Posterior cingulate gyrus (tissue), 11 donors: Measurements from ENCODE around the gene TGFA.

Experiments used
- DNase-seq, 10 donors: peaks; one replicate each; pipeline versions ENCODE4 v3.0.0 to v3.0.0-alpha.2; 2020 to 2021; ENCODE audit warnings: mixed read lengths in 3 of 10
- intact Hi-C: fragments of 100-400 bp; cut with DNase I; formaldehyde crosslinking; loops from one replicate; pipeline ENCODE4 v1.15.1; 2023

Gene TGFA

DNA sequence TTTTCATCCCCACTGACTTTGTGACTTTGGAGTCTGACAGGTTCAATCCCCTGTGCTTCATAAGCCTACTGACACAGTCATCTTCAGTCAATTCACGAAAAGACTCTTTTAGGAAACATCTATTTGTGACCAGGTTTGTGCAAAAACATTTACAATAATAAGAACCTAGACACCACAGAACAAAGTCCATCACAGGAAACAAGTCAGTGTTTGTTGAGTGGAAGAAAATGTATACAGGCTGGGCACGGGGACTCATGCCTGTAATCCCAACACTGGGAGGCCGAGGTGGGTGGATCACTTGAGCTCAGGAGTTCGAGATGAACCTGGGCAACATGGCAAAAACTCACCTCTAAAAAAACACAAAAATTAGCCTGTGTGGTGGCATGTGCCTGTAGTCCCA is 49.7 kb downstream of the TGFA start:
- DNase-seq = no peak
- intact Hi-C loops = no loop called here

DNA sequence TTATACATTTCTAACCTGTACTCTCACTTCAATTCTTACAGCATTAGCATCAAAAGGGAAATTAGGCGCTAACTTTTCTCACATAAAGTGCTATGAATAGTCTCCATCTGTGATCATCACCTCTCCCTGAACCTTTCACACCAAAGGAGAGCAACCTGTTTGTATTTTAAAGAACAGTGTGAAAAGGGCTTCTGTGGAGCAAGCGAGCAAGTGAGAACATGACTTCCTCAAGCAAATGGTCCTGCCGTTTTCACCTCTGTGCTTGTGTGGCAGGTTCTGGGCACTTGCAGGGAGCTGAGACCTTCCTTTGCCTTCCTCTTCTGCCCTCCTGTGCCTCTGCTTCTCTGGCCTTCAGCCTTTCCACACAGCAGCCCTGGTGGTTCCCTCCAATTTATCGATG is 51.9 kb downstream of the TGFA start:
- no peak for DNase-seq
- intact Hi-C loops = no loop called here

DNA sequence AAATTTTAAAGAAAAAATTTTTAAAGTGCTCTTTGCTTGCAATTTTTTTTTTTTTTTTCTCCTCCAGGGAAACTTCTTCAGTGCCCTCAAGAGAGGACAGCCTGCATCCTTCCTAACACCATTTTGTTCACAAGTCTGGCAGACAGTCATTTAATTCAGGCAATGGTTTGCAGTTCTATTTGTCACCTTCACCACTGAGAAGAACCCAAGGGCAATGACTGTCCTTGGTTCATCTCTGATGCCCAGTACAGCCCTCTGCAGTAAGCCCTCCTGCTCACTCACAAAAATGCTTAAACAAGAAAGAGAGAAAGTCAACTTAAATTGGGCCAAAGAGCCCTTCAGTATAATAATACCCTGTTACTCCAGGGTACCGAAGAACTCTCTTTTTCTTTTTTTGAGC is 52.4 kb downstream of the TGFA start:
- intact Hi-C loops = no loop called here
- no peak for DNase-seq

DNA sequence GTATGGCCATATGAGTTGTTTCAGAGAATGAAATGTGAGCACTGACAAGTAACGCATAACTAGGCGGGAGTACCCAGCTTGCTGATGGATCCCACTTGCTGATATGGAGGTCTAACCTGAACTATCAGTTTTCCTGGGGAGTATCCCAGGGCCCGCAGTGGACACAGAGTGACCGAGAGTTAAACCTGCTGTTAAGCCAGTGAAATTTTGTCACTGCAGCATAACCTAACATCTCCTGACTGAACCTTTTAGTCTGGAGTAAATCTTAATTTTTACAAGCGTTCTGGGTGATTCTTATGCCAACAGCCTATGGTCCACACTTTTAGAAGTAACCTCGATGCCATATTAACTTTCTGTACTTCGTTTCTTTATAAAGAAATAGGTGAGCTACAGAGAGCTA is 54.4 kb downstream of the TGFA start:
- intact Hi-C loops = no loop called here
- no peak for DNase-seq

DNA sequence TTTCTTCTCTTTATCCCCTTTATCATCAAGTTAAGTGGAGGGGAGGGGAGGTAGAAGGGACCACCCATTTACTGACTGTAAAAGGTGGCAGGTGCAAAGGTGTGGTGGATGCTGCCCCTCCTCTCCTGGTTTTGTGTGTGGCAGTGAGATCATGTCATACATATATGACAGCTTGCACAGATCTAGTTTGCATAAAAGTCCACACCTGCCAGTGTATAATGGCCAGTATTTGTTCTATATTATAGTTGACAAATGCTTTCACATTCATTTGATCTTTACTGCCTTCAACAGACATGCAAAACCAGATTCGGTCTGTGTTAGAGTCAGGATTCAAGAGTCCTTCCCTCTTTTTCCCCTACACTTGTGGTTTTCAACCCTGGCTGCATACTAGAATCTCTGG is 55.1 kb downstream of the TGFA start:
- intact Hi-C loops = no loop called here
- no peak for DNase-seq

DNA sequence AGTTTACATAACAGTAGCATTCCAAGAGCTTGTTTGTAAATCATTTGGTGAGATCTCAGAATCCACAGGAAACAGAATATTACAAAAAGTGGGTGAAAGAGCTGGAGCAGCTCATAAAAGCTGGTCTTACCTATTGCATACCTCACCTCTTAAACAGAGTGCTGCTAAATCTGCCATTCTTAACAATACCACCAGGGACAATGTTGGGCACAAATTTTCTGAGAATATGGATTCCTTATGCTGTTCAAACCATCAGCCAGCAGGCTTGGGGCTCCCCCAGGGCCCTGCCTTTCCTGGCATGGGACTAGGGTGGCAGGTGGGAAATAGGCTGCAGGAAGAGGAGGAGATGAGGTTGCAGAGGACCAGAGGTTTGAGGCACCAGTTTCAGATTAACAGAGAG is 55.6 kb downstream of the TGFA start:
- DNase-seq = no peak
- intact Hi-C loops = no loop called here

DNA sequence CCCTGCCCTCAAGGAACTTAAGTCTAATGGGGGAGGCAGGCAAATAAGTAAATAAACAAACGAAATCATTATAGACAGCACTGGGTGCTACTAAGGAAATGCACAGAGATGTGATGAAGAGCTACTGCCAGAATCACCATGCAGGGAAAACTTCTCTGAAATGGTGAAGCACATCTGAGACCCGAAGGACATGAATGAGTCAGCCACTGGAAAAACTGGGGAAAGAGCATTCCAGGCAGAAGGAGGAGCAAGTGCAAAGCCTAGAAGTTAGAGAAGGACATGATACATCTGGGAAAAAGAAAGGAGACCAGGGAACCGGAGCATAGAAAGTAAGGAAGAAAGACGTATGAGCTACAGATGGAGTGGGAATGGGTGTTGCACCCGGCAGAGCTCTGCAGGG is 56.8 kb downstream of the TGFA start:
- no peak for DNase-seq
- intact Hi-C loops = no loop called here

DNA sequence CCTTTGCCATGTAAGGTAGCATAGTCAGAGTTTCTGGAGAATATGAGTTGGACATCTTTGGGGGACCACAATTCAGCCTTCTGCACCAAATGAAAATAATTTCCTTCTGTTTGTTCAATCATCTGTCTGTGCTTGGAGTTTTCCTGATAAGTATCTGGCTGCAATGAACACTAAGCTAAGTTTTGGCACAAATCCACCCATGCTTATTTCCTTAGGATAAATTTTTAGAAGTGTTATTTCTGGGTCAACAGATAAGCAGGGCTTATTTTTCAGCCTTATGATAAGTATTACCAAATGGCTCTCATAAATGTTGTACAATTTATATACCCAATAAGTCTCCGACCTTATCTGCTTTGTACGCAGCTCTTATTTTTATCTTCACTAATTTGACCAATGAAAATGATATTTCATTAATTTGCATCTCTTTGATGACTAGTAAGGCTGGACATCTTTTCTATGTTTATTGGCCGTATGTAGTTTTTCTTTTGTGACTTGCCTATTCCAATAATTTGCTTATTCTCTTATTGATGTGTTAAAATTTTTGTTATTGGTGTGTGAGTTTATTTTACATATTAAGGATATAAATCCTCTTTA is 59.2 kb downstream of the TGFA start:
- intact Hi-C loops = no loop called here

DNA sequence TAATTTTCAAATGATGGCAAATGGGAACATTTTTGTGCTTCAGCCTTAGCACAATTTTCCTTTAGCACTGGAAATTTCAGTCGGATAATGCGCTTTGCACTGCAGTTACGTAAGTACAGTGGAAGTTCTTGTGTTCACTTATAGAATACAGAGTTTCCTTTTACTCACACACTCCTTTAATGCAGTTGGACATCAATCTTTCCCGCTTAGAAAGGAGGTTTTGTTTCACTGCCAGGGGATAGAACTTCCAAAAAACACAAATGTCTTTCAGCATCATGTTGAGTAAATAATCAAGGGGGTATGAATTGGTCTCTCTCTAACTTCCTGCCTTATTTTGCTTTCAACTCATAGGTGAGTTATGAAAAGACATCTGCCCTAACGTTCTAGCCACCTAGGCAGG is 63.2 kb downstream of the TGFA start:
- intact Hi-C loops = no loop called here

More for the DNA sequence above, 59.2 kb downstream of the TGFA start:
- no peak for DNase-seq

DNA sequence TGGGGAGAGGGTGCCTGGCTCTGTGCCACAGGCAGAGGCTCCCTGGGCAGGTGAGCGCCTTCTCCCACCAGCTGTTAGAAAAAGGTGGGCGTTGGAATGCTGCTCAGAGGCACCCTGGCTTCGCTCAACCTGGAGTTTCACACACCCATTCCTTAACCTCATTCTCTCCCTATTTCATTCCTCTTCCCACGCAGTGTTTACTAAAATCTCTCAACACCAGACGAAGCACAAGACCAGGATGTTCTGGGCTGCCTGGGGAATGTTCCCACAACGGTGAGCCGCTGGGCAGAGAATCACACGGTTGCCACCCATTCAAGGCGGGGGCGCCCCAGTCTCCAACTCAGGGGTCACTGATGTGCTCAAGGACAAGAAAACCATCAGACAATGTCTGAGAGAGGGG is 64.5 kb downstream of the TGFA start:
- intact Hi-C loops = no loop called here
- no peak for DNase-seq

More for the DNA sequence above, 63.2 kb downstream of the TGFA start:
- no peak for DNase-seq

DNA sequence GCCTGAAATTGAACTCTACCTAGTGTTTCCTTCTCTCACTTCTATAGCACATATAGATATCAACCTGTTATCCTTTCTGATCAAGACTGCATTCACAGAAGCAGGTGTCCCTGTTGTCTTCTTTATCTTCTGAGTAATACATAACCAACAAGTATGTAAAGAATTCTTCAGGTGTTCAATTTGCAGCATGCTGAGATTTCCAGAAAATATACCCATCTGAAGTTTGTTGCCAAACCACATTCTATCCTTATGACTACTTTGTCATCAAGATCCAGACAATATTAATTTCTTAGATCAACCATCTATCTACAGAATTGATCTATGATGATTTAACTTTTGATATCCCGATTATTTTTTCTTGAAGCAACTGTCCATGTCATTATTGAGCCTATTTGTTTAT is 69.5 kb downstream of the TGFA start:
- intact Hi-C loops = no loop called here

DNA sequence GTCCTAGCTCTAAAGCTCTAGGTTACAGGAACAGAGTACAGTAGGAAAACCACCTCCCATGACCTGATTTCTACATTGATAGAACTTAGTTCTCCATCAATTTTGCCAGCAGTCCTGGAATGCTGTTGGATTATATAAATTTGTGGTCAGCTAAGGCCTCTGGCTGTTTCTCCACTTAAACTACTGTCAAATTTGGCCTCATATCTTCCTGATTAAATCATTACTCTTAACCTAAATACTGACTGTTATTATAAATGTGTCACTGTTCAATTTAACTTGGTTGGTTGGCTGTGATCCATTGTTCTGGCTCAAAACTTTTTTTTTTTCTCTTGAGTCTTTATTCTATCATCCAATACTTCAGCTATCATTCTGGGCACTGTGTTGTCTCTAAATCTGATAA is 71.2 kb downstream of the TGFA start:
- intact Hi-C loops = no loop called here

More for the DNA sequence above, 69.5 kb downstream of the TGFA start:
- no peak for DNase-seq

DNA sequence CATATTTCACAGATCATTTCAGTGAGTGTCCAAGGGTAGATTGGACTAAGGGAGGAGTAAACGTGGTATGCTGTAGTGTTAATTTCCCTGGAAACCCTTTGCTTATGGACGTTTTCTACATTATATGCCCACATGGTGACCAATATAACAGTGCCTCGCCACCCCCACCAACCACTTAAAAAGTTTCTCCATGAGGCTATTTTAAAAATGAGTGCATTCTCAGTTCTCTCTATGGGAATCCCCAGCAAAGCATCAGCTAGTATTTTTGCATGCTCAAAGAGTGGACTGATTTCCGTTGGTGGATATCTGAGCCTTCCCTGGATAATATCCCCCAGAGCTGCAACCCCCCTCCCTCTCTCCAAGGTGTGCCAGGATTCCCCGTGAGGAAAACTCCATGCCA is 73.2 kb downstream of the TGFA start:
- intact Hi-C loops = no loop called here
- DNase-seq = no peak

More for the DNA sequence above, 71.2 kb downstream of the TGFA start:
- no peak for DNase-seq

DNA sequence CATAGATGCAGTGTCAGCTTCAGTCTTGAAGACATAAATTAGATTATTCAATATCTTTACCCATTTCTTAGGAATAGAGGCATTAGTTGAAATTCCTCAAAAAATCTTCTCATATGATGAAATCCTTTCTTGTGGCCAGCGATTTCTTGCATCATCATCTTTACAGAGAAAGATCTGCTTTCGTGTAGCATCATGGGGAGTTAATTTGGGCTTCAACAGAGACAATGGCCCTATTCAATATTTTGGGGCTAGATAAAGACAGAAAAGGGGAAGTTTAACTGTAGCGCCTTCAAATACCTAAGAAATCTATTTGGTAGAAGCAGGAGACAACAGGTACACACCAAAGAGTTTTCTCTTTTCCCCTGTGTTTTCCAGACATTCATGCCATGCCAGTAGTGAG is 73.8 kb downstream of the TGFA start:
- intact Hi-C loops = no loop called here
- DNase-seq = no peak

DNA sequence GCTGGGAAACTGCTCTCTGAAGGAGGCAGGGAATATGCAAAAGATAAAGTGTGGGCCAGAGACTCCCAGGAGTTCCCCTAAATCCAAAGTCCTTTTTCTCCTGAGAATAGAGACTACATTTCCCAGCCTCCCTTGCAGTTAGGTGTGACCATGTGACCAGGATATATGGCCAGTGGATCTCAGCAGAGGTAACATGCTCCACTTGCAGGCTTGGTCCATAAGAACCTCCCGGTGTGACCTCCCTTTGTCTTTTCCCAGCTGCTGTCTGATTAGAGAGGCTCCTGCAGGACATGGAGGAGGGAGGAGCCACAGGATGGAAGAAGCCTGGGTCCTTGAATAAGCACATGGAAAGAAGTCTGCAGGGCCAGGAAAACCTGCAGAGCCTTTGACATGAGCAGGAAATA is 76.2 kb downstream of the TGFA start:
- DNase-seq = no peak
- intact Hi-C loops = no loop called here

DNA sequence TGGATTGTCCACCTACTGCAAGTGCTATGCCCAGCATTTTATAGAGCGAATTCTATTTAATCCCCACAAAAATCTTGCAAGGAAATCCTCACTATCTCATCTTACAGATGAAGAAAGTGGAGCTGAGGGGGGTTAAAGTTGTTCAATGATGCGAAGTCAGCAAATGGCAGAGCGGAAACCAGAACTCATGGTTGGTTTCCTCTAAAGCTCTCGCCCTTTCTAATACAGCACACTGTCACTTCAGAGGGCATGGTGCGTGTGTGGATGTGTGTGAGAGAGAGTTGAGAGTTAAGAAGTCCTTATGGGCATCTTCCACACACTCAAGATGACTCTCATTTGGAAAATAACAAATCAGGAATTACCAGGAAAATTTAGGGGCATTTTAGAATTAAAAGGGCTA is 78.4 kb downstream of the TGFA start:
- no peak for DNase-seq
- intact Hi-C loops = no loop called here

DNA sequence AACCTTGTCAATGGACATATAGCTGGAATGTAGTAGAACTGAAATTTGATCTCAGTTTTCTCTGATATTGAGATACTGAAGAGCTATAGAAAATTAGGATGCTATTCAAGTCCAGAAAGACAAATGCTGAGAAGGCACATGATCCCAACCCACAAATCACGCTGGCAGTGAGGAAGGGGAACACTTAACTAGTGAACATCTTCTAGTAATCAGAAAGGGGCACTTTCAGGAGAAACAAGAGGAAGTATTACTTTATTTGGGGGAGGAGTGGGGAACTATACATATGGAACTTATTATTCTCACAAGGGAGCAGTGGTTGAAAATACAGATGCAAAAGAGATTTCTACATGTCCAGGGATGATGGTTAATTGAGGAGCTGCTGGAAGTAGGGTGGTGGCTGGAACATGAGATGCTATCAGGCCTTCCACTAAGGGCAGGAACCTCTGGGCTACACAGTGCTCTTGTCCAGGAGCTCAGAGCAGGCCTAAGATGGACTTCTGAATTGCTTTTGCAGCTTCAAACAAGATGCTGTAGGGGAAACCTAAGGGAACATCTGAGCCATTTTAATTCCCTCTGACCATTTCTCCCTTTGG is 79.3 kb downstream of the TGFA start:
- DNase-seq = no peak
- intact Hi-C loops = no loop called here

DNA sequence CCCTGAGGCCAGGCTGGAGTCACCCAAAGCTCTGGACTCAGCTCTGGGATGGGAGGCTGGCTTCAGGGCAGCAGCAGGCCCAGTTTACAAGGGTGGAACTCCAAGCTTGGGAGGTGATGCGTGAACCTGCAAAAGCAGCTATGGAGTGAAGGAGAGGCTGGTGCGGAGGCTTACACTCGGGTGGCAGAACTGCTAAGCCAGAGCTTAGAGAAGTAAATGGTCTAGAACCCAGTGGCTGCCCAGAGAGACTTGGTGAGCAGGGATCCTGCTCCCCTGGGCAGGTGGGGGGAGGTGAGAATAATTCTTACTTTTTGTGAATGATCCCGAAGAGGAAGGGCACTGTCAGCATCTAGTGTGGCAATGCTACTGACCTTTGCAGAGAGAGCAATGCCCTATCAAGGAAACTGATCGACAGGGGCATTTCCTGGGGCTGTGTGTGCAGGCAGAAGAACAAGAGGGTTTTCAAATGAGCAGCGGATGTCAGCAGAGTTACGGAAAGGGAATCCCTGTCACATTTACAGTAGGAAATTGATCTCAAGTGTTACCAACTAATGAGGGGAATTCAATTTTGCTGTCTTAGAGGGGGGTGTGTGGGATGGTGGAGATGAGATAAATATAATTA is 80.4 kb downstream of the TGFA start:
- no peak for DNase-seq

DNA sequence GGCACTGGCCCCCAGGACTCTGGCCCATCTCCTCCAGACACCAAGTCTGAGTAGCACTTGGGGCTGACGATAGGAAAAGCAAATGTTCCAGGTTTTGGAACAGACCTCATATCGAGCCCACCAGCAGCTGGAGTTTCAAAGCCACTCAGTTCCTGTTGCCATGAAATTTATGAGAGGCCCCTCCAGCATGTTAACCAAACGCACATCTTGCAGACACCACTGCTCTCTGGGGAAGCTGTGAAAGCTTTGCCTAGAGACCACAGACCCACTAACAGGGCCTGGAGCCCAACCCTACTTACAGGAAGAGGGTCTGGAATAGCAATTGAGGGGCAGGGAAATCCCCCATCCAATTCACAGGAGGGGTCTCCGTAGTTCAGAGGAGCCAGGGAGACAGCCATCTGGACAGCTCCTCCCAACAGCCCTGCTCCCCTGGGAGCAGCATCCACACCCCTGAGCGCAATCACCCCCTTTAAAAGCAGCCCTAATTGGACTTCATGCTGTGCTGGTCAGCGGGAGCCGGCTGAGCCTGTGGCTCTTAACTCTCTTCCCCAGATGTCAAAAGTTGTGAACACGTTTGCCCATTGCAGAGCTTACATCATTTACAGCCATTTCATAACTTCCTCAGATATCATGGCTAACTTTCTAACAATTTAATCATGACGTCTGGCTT is 81.3 kb downstream of the TGFA start:
- DNase-seq = no peak
- intact Hi-C loops = no loop called here

More for the DNA sequence above, 80.4 kb downstream of the TGFA start:
- intact Hi-C loops = no loop called here

DNA sequence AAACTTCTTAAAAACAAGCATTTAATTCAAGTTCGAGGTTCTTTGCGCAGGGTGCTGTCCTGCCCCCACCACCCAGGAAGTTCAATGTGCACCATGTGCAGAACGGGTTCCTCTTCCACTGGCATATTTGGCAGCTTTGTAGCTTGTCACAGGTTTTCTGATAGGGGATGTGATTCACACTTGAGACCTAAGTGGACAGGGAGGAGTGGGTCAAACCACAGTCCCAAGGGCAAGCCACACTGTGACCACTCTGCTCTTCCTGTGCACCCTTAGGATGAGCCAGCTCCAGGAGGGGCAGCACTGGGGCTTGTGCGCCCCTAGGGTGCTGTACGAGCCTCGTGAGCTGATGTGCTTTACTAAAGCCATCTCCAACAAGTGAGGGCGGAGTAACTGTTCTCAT is 82.5 kb downstream of the TGFA start:
- DNase-seq = no peak
- intact Hi-C loops = no loop called here

DNA sequence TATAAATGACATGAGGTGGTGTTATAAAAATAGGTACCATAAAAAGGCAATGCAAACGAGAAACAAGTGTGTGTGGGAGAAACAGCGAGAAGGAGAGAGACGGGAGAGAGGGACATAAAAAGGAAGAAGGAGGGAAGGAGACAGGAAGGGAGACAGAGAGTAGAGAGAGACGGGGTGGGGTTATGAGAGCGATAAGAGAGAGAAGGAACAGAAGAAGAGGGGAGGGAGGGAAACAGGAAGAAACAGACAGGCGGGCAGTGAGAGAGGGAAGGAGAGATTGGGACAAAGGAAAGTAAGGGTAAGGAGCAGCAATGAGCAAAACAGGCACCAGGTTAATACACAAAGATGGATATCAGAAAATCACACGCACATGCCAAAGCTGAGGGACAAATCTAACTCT is 83.7 kb downstream of the TGFA start:
- DNase-seq = no peak
- intact Hi-C loops = no loop called here

DNA sequence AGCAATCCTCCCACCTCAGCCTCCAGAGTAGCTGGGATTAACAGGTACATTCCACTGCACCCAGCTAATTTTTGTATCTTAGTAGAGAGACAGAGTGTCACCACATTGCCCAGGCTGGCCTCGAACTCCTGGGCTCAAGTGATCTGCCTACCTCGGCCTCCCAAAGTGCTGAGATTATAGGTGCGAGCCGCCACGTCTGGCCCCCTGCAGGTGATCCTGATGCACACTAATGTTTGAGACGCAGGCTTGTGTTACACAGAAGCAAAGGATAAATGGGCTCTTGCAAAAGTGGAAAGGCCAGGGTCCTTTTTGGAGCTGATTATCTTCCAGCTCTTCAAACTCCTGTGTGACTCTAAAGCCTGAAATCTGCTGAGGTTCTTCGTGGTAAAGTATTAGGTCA is 84.2 kb downstream of the TGFA start:
- intact Hi-C loops = no loop called here
- DNase-seq = no peak
